SK-N-SH (cell line): ENCODE results near the gene EIF4E1B. TPM values are rescaled to one million over a fixed set of nuclear protein-coding genes. Genes with fewer than 3 reads are reported as not detected.

Experiments
- CTCF ChIA-PET: fragments of 300-600, 350-600 bp; formaldehyde crosslinking; extraction: SDS; loops from one replicate; lab custom pipeline; 2021; lab: Yijun Ruan, JAX
- POLR2A ChIA-PET: fragments of 350-600 bp; sonication (Branson Sonifier 250); formaldehyde crosslinking; extraction: SDS; loops from one replicate; lab custom pipeline; 2020; ENCODE audit warnings: antibody characterized with exemption, inconsistent platforms; lab: Yijun Ruan, JAX
- DNase-seq: peaks from one replicate; pipeline ENCODE4 v3.0.0; 2012
- H2AFZ ChIP-seq: fragments of 200-600 bp; sonication (generic); 2 replicates; pipeline ENCODE4 v1.8.1; 2016; ENCODE audit warnings: antibody characterized with exemption, mild to moderate bottlenecking, low read depth
- H3F3A ChIP-seq: fragments of 200-600 bp; sonication (generic); replicated peaks from 2 replicates; pipeline ENCODE3; 2016; ENCODE audit warnings: antibody characterized with exemption, mild to moderate bottlenecking; ENCODE audit not compliant: insufficient read depth
- H3K27ac ChIP-seq, 2 experiments: fragments of 200-500 bp in 1 of 2; fragments of 200-600 bp in 1 of 2; sonication (Bioruptor generic) in 1 of 2; sonication (generic), shearing (Covaris generic) in 1 of 2; 2 replicates each; pipeline versions ENCODE4 v1.5.1 to v1.6.1; 2014 to 2016; ENCODE audit warnings: low read depth in 2 of 2, inconsistent platforms in 1 of 2, low read length in 1 of 2, mild to moderate bottlenecking in 1 of 2, mixed read lengths in 1 of 2
- H3K27me3 ChIP-seq: fragments of 200-600 bp; sonication (generic), shearing (Covaris generic); 2 replicates; pipeline ENCODE4 v1.6.1; 2016; ENCODE audit warnings: mixed run types; ENCODE audit not compliant: insufficient read depth
- H3K36me3 ChIP-seq, 2 experiments: fragments of 200-500 bp in 1 of 2; fragments of 200-600 bp in 1 of 2; sonication (Bioruptor generic) in 1 of 2; sonication (generic) in 1 of 2; replicated peaks in 1 of 2; 2 replicates each; pipeline versions ENCODE3 to v1.5.1; 2014 to 2016; ENCODE audit warnings: low read length in 1 of 2, mild to moderate bottlenecking in 1 of 2; ENCODE audit not compliant: insufficient read depth in 2 of 2, control insufficient read depth in 1 of 2
- H3K4me1 ChIP-seq, 2 experiments: fragments of 200-500 bp in 1 of 2; fragments of 200-600 bp in 1 of 2; sonication (Bioruptor generic) in 1 of 2; sonication (generic), shearing (Covaris generic) in 1 of 2; 2 replicates each; pipeline versions ENCODE4 v1.5.1 to v1.6.1; 2014 to 2016; ENCODE audit warnings: low read depth in 1 of 2, low read length in 1 of 2, mixed run types in 1 of 2; ENCODE audit not compliant: insufficient read depth in 2 of 2, control insufficient read depth in 1 of 2
- H3K4me2 ChIP-seq: fragments of 200-600 bp; sonication (generic), shearing (Covaris generic); 2 replicates; pipeline ENCODE4 v1.6.1; 2017; ENCODE audit warnings: mixed run types
- H3K4me3 ChIP-seq, 2 experiments: fragments of 200-500 bp in 1 of 2; fragments of 200-600 bp in 1 of 2; sonication (Bioruptor generic) in 1 of 2; sonication (generic), shearing (Covaris generic) in 1 of 2; 2 replicates each; pipeline versions ENCODE4 v1.5.1 to v1.8.1; 2014 to 2016; ENCODE audit warnings: low read depth in 2 of 2, inconsistent platforms in 1 of 2, low read length in 1 of 2, mild to moderate bottlenecking in 1 of 2, mixed read lengths in 1 of 2, moderate library complexity in 1 of 2
- H3K79me2 ChIP-seq: fragments of 200-600 bp; sonication (generic); 2 replicates; pipeline ENCODE4 v1.8.1; 2017; ENCODE audit warnings: mild to moderate bottlenecking; ENCODE audit not compliant: insufficient read depth
- H3K9ac ChIP-seq: fragments of 200-600 bp; sonication (generic); 2 replicates; pipeline ENCODE4 v1.6.1; 2017; ENCODE audit warnings: mixed run types
- H3K9me2 ChIP-seq: fragments of 200-600 bp; sonication (generic); 2 replicates; pipeline ENCODE4 v1.6.1; 2017; ENCODE audit warnings: mixed run types
- H3K9me3 ChIP-seq: fragments of 200-600 bp; sonication (generic); 2 replicates; pipeline ENCODE4 v1.6.1; 2017; ENCODE audit warnings: mixed run types, mild to moderate bottlenecking, moderate library complexity
- H4K20me1 ChIP-seq: fragments of 200-600 bp; sonication (generic); 2 replicates; pipeline ENCODE4 v1.6.1; 2017; ENCODE audit warnings: mild to moderate bottlenecking, mixed run types; ENCODE audit not compliant: insufficient read depth
- CHD2 ChIP-seq: fragments of 150-350 bp; IDR thresholded peaks from 2 replicates; pipeline ENCODE4 v1.6.1; 2018; ENCODE audit warnings: low read length; ENCODE audit not compliant: partially characterized antibody
- CTCF ChIP-seq: fragments of 200-600 bp; sonication (generic); IDR thresholded peaks from 2 replicates; pipeline ENCODE4 v1.6.1; 2017; ENCODE audit warnings: antibody characterized with exemption, mild to moderate bottlenecking, moderate library complexity
- FOSL2 ChIP-seq: IDR thresholded peaks from 2 replicates; pipeline ENCODE4 v1.4.0; 2012; ENCODE audit warnings: low read depth, mild to moderate bottlenecking, moderate library complexity, borderline replicate concordance
- FOXJ3 ChIP-seq: sonication (generic); formaldehyde crosslinking; IDR thresholded peaks from 2 replicates; pipeline ENCODE4 v1.5.1; 2020; ENCODE audit warnings: mild to moderate bottlenecking, missing genetic modification reagents
- GABPA ChIP-seq: IDR thresholded peaks from 2 replicates; pipeline ENCODE4 v1.4.0; 2012; ENCODE audit warnings: low read depth, mild to moderate bottlenecking
- GATA2 ChIP-seq: sonication (generic); formaldehyde crosslinking; IDR thresholded peaks from 2 replicates; pipeline ENCODE4 v1.5.0; 2020; ENCODE audit warnings: mild to moderate bottlenecking, missing genetic modification reagents
- MAX ChIP-seq: IDR thresholded peaks from 2 replicates; pipeline ENCODE4 v1.4.0; 2012; ENCODE audit warnings: low read depth
- MXI1 ChIP-seq: IDR thresholded peaks from 2 replicates; pipeline ENCODE4 v1.6.1; 2012; ENCODE audit warnings: mild to moderate bottlenecking, low read depth, low read length, improper control_type of control experiment
- POLR2AphosphoS5 ChIP-seq: IDR thresholded peaks from 2 replicates; pipeline ENCODE4 v1.6.1; 2012; ENCODE audit warnings: low read depth, low read length
- REST ChIP-seq: IDR thresholded peaks from 2 replicates; pipeline ENCODE4 v1.6.1; 2012; ENCODE audit warnings: mild to moderate bottlenecking, low read depth, low read length, moderate library complexity
- SMC3 ChIP-seq: IDR thresholded peaks from 2 replicates; pipeline ENCODE4 v1.6.1; 2012; ENCODE audit warnings: low read depth, low read length, improper control_type of control experiment
- TCF12 ChIP-seq: IDR thresholded peaks from 2 replicates; pipeline ENCODE4 v1.4.0; 2012
- USF2 ChIP-seq: fragments of 150-350 bp; IDR thresholded peaks from 2 replicates; pipeline ENCODE4 v1.6.1; 2017; ENCODE audit warnings: antibody characterized with exemption, low read length, low read depth, borderline replicate concordance
- YY1 ChIP-seq: IDR thresholded peaks from 2 replicates; pipeline ENCODE4 v1.4.0; 2012; ENCODE audit warnings: low read depth, mild to moderate bottlenecking
- ZBTB33 ChIP-seq: IDR thresholded peaks from 2 replicates; pipeline ENCODE4 v1.4.0; 2012; ENCODE audit warnings: low read depth, borderline replicate concordance
- WGBS: methylation state at CpG from one replicate; pipeline ENCODE4 v1.1.6; 2017; ENCODE audit warnings: low lambda C conversion rate; 5-methylcytosine and 5-hydroxymethylcytosine counted together
- polyA plus RNA-seq, 3 experiments: library from polyadenylated mRNA; depleted of rRNA; stranded (reverse); fragments of >200 nt; gene quantifications; 2 replicates each; pipeline ENCODE4 v1.2.3, GENCODE V29; 2012

The EIF4E1B gene
- polyA plus RNA-seq, 1 of the 3 experiments (the other 2 are of a cell fraction): not detected

- H3K9me3 ChIP-seq: no peaks in the 10 kb centered on the region
- WGBS: 87% methylated on average over 8 of the region's 8 CpGs
- no peak overlapping the region for H2AFZ ChIP-seq
- H3K4me3 ChIP-seq: no peak overlapping the region
- H3K36me3 ChIP-seq: peaks cover 0 to 18% of the 10 kb centered on the region in 2 experiments
- H3K27ac ChIP-seq: no peak overlapping the region
- no peak overlapping the region for H3K4me2 ChIP-seq
- no peaks in the 10 kb centered on the region for H3K9me2 ChIP-seq
- H4K20me1 ChIP-seq: peaks cover 26% of the 10 kb centered on the region; the same call in 1 of the 2 replicates
- peaks cover 4 to 53% of the 10 kb centered on the region in 2 experiments; a peak in 2 of 4 replicates for H3K4me1 ChIP-seq
- no peak for TF ChIP-seq USF2
- no peak for TF ChIP-seq GATA2 (CRISPR knock-in tag)
- TF ChIP-seq REST: no peak
- TF ChIP-seq, all 33 proteins: peak for 0
- Histone ChIP-seq H3K79me2 (peaks cover 46% of the 10 kb centered on the region), H3K9ac (no peak overlapping the region), H3F3A (no peaks in the 10 kb centered on the region), H3K27me3 (no peaks in the 10 kb centered on the region)
- ChIA-PET POLR2A (no interaction called here), CTCF (interaction anchor here (1.4 to 4.1 kb wide), 3 partner anchors 7 to 216 kb away, joined by 3 to 33 read pairs (median 24); no protein-coding TSS in a partner anchor)
- no peak for DNase-seq
Observed at GRCh38 chr5:176650354-176650884, 19.9 kb downstream of the EIF4E1B start.

- Histone ChIP-seq H3K9ac (no peak overlapping the region), H3K4me3 (no peak overlapping the region), H3K4me1 (peaks cover 3 to 49% of the 10 kb centered on the region in 2 experiments; a peak in 2 of 4 replicates), H4K20me1 (peaks cover 26% of the 10 kb centered on the region; the same call in 1 of the 2 replicates), H3K4me2 (no peak overlapping the region), H3K9me3 (no peaks in the 10 kb centered on the region), H3F3A (no peaks in the 10 kb centered on the region), H3K79me2 (peaks cover 46% of the 10 kb centered on the region), H3K27ac (peak overlapping the region in 1 of 2 experiments; percentile 5; a peak in 1 of 4 replicates), H3K36me3 (peaks cover 0 to 18% of the 10 kb centered on the region in 2 experiments), H3K9me2 (no peaks in the 10 kb centered on the region), H2AFZ (no peak overlapping the region), H3K27me3 (no peaks in the 10 kb centered on the region)
- WGBS: 93% methylated on average over 10 of the region's 17 CpGs
- ChIA-PET CTCF (interaction anchor here (0.5 to 4.1 kb wide), 6 partner anchors 10 to 461 kb away, joined by 3 to 33 read pairs (median 3); no protein-coding TSS in a partner anchor), POLR2A (interaction anchor here (0.6 to 1.0 kb wide), 2 partner anchors 9 to 151 kb away, joined by 3 read pairs; no protein-coding TSS in a partner anchor)
- DNase-seq: no peak
- TF ChIP-seq ZBTB33: no peak
- no peak for TF ChIP-seq YY1
- TF ChIP-seq TCF12: no peak
- TF ChIP-seq CTCF: no peak
- no peak for TF ChIP-seq FOSL2
- no peak for TF ChIP-seq GABPA
- TF ChIP-seq POLR2AphosphoS5: no peak
- TF ChIP-seq FOXJ3 (CRISPR knock-in tag): no peak
- TF ChIP-seq CHD2: no peak
- TF ChIP-seq MAX: no peak
- TF ChIP-seq MXI1: no peak
- TF ChIP-seq SMC3: no peak
Observed at GRCh38 chr5:176651472-176651980, 21.1 kb downstream of the EIF4E1B start.
